SK-N-SH treated with all-trans-retinoic acid at 6 μM for 48 hours (cell line): ENCODE measurements around the gene PHF1.

Experiments used
- CREB5 ChIP-seq: fragments of 250-450 bp; sonication (Bioruptor Pico); IDR thresholded peaks from 2 replicates; pipeline ENCODE4 v1.5.1; 2020; ENCODE audit warnings: low read depth, mild to moderate bottlenecking, moderate library complexity
- GLIS3 ChIP-seq: fragments of 250-450 bp; sonication (Bioruptor Pico); IDR thresholded peaks from 2 replicates; pipeline ENCODE4 v1.5.0; 2020; ENCODE audit warnings: mild to moderate bottlenecking, moderate library complexity
- ISL1 ChIP-seq: fragments of 250-450 bp; sonication (Bioruptor Pico); IDR thresholded peaks from 2 replicates; pipeline ENCODE4 v2.1.2; 2022; ENCODE audit warnings: mild to moderate bottlenecking, moderate library complexity
- PPARA ChIP-seq: fragments of 250-450 bp; sonication (Bioruptor Pico); IDR thresholded peaks from 2 replicates; pipeline ENCODE4 v1.5.0; 2020; ENCODE audit warnings: mild to moderate bottlenecking, borderline replicate concordance
- ZC3H10 ChIP-seq: fragments of 250-450 bp; sonication (Bioruptor Pico); IDR thresholded peaks from 2 replicates; pipeline ENCODE4 v1.5.1; 2021; ENCODE audit warnings: mild to moderate bottlenecking, moderate library complexity
- ZFP30 ChIP-seq: fragments of 450-650 bp; formaldehyde crosslinking; IDR thresholded peaks from 2 replicates; pipeline ENCODE4 v1.5.0; 2022; ENCODE audit warnings: mild to moderate bottlenecking, moderate library complexity
- TF ChIP-seq, protein P1 (sequence below): fragments of 250-450 bp; sonication (Bioruptor Pico); IDR thresholded peaks from 2 replicates; pipeline ENCODE4 v1.5.0; 2020; ENCODE audit warnings: mild to moderate bottlenecking, moderate library complexity

- TF ChIP-seq PPARA (CRISPR knock-in tag) (no peak), ZC3H10 (CRISPR knock-in tag) (no peak), GLIS3 (CRISPR knock-in tag) (no peak), ISL1 (CRISPR knock-in tag) (no peak), ZFP30 (CRISPR knock-in tag) (no peak), CREB5 (no peak)
- TF ChIP-seq, protein P1, sequence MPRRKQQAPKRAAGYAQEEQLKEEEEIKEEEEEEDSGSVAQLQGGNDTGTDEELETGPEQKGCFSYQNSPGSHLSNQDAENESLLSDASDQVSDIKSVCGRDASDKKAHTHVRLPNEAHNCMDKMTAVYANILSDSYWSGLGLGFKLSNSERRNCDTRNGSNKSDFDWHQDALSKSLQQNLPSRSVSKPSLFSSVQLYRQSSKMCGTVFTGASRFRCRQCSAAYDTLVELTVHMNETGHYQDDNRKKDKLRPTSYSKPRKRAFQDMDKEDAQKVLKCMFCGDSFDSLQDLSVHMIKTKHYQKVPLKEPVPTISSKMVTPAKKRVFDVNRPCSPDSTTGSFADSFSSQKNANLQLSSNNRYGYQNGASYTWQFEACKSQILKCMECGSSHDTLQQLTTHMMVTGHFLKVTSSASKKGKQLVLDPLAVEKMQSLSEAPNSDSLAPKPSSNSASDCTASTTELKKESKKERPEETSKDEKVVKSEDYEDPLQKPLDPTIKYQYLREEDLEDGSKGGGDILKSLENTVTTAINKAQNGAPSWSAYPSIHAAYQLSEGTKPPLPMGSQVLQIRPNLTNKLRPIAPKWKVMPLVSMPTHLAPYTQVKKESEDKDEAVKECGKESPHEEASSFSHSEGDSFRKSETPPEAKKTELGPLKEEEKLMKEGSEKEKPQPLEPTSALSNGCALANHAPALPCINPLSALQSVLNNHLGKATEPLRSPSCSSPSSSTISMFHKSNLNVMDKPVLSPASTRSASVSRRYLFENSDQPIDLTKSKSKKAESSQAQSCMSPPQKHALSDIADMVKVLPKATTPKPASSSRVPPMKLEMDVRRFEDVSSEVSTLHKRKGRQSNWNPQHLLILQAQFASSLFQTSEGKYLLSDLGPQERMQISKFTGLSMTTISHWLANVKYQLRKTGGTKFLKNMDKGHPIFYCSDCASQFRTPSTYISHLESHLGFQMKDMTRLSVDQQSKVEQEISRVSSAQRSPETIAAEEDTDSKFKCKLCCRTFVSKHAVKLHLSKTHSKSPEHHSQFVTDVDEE, result no peak
Observed at GRCh38 chr6:33410711-33411631, at the start of gene PHF1.
